HEK293 (cell line): ENCODE measurements around the gene TRABD2A.
"Not testable (repeated sequence)": the region's sequence is repeated elsewhere in the genome, so short reads cannot be mapped to it uniquely, and the experiment has no call there.

Experiments used
- CTCF ChIP-seq: fragments of 450-650 bp; formaldehyde crosslinking; IDR thresholded peaks from 2 replicates; pipeline ENCODE4 v1.5.1; 2016; ENCODE audit warnings: missing biosample characterization, missing genetic modification characterization
- KLF8 ChIP-seq: fragments of 450-650 bp; formaldehyde crosslinking; IDR thresholded peaks from 2 replicates; pipeline ENCODE4 v1.5.1; 2016; ENCODE audit warnings: missing biosample characterization, missing genetic modification characterization
- REST ChIP-seq: fragments of 450-650 bp; formaldehyde crosslinking; IDR thresholded peaks from 2 replicates; pipeline ENCODE4 v1.5.1; 2016; ENCODE audit warnings: missing biosample characterization, missing genetic modification characterization
- ZNF18 ChIP-seq: fragments of 450-650 bp; formaldehyde crosslinking; IDR thresholded peaks from 2 replicates; pipeline ENCODE4 v1.5.1; 2016; ENCODE audit warnings: missing biosample characterization, missing genetic modification characterization
- ZNF362 ChIP-seq: fragments of 450-650 bp; formaldehyde crosslinking; IDR thresholded peaks from 2 replicates; pipeline ENCODE4 v1.5.1; 2016; ENCODE audit warnings: missing biosample characterization, missing genetic modification characterization
- ZNF658 ChIP-seq: fragments of 450-650 bp; formaldehyde crosslinking; IDR thresholded peaks from 2 replicates; pipeline ENCODE4; 2016; ENCODE audit warnings: missing biosample characterization, missing genetic modification characterization

GRCh38 chr2:84915675-84916074 is 34.8 kb upstream of the TRABD2A start:
- not testable (repeated sequence) for TF ChIP-seq ZNF658 (tag by site-specific recombination); REST; KLF8 (tag by site-specific recombination); ZNF362; CTCF (tag by site-specific recombination); ZNF18 (tag by site-specific recombination)
